ENCODE data around the gene TIPARP.

DNA sequence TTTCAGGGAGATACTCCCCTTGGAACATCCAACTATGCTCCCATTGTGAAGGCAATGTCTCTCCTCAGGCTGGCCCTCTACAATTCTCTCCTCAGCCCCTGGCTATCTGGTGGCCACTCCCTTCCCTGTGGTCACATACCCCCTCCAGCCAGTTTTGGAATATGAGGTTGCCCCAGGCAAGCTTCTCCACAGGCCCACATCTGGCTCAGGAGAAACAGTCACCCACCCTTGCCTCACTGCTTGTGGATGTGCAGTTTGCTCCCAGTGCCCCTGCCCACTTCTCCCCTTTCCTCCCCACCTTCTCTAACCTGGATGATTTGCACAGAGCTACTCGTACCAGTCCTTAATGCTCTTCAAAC is 15.7 kb upstream of the TIPARP start:
- TF ChIP-seq, protein P1, sequence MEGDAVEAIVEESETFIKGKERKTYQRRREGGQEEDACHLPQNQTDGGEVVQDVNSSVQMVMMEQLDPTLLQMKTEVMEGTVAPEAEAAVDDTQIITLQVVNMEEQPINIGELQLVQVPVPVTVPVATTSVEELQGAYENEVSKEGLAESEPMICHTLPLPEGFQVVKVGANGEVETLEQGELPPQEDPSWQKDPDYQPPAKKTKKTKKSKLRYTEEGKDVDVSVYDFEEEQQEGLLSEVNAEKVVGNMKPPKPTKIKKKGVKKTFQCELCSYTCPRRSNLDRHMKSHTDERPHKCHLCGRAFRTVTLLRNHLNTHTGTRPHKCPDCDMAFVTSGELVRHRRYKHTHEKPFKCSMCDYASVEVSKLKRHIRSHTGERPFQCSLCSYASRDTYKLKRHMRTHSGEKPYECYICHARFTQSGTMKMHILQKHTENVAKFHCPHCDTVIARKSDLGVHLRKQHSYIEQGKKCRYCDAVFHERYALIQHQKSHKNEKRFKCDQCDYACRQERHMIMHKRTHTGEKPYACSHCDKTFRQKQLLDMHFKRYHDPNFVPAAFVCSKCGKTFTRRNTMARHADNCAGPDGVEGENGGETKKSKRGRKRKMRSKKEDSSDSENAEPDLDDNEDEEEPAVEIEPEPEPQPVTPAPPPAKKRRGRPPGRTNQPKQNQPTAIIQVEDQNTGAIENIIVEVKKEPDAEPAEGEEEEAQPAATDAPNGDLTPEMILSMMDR (IDR thresholded peaks at IDR 0.05; ENCODE audit: low read depth, low read length, missing input control): no peak
- no peak for TF ChIP-seq YY1 (IDR thresholded peaks at IDR 0.05)
- TF ChIP-seq, protein P2, sequence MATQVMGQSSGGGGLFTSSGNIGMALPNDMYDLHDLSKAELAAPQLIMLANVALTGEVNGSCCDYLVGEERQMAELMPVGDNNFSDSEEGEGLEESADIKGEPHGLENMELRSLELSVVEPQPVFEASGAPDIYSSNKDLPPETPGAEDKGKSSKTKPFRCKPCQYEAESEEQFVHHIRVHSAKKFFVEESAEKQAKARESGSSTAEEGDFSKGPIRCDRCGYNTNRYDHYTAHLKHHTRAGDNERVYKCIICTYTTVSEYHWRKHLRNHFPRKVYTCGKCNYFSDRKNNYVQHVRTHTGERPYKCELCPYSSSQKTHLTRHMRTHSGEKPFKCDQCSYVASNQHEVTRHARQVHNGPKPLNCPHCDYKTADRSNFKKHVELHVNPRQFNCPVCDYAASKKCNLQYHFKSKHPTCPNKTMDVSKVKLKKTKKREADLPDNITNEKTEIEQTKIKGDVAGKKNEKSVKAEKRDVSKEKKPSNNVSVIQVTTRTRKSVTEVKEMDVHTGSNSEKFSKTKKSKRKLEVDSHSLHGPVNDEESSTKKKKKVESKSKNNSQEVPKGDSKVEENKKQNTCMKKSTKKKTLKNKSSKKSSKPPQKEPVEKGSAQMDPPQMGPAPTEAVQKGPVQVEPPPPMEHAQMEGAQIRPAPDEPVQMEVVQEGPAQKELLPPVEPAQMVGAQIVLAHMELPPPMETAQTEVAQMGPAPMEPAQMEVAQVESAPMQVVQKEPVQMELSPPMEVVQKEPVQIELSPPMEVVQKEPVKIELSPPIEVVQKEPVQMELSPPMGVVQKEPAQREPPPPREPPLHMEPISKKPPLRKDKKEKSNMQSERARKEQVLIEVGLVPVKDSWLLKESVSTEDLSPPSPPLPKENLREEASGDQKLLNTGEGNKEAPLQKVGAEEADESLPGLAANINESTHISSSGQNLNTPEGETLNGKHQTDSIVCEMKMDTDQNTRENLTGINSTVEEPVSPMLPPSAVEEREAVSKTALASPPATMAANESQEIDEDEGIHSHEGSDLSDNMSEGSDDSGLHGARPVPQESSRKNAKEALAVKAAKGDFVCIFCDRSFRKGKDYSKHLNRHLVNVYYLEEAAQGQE (IDR thresholded peaks at IDR 0.05): no peak
- no peak for TF ChIP-seq JUND (IDR thresholded peaks at IDR 0.05)
- TF ChIP-seq TAF1 (conservative IDR thresholded peaks at IDR 0.05): no peak
